UCSD-AML1 (cell line): ENCODE data around the gene LINC01488.

Experiments
- DNase-seq: peaks from one replicate; lab custom pipeline; 2025; ENCODE audit not compliant: unreplicated experiment; lab: John Stamatoyannopoulos, UW

LINC01488 gene

DNA sequence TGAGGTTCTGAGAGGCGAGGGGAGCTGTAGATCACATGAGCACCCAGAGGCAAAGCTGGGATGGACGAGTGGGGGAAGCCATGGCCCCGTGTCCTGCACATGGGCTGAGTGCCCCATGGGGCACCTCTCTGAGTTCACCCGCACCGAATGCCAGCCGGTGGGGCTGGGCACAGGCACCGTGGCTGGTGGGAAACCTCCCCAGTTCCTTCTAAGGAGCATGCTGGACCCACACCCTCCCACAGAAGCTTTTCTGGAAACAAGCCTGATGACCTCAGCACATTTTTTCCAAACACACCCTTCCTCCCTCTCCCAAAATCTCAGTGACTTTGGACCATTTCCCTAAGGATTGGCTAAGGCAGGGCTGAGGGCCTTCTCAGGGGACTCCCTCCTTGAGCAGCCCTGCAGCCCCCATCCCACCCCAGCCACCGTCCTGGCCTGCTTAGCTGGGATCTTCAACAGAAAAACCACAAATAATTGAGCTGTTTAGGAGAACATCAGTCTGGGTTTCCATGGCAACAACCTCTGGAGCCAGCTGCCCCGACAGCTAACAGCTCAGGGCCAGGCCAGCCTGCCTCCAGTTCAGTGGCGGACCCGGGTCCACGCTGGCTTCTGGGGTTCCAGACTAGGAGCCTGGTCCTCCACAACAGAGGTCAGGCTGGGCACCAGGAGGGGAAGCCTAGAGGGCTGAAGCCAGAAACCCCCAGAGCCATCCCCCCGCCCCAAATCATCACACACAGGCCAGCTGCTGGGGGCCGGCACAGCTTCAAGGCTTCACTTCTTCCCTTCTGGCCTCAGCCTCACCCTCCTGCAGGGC is 18.1 kb upstream of the LINC01488 start:
- DNase-seq: no peak

GRCh38 chr11:69463995-69464960 is 17.2 kb upstream of the LINC01488 start:
- no peak for DNase-seq

DNA sequence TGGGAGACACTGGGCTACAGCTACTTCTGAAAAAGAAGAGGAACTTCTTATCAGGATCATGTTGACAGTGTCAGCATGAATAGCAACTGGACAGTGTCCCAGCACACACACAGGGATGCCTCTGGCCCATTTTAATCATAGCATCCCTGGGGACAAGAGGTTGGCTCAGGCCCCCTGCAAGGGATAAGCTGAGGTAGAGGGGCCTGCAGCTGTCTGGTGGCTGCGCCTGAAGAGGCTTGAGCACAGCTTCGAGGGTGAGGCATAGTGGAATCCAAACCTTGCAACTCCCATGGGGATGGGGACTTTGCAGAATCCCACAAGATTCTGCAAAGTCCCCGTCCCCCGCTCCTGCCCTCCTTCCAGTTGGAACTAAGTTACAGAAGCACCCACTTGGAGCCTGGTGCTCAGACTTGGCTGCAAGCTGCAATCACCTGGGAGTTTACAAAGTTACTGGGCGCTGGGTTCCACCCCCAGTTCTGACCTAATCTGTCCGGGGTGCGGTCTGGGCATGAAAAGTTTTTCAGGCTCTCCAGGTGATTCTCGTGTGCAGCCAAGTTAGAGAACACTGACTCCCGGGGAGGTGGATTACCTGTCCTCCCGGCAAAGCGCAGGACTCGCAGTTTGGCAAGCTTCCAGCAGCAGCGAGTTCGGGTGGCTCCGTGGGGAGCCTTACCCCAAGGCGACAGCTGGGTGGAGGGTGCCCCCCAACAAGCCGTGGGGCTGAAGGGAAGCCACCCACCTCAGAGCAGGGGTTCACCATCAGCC is 16.0 kb upstream of the LINC01488 start:
- DNase-seq: no peak

GRCh38 chr11:69466039-69466438 is 15.4 kb upstream of the LINC01488 start:
- no peak for DNase-seq

DNA sequence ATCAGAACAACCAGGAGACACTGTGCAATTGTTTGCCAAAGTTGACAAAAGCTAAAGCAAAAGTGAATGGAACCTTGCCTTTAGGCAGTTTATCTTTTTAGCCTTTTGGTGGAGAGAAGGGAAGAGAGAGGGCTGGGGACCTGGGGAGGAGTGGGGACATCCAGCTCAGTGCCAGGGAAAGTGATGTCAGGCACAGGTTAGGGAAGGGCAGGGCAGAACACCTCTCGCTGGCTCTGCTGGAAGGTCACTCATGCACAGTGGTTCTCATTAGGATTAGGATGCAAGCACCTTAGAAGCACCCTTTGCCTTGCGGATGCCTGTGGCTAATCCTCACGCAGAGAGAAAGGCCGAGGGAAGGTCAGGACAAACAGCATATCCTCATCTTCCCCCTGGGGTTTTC is 14.3 kb upstream of the LINC01488 start:
- DNase-seq: no peak

GRCh38 chr11:69467646-69468045 is 13.8 kb upstream of the LINC01488 start:
- DNase-seq: no peak

- DNase-seq: no peak
These were observed 13.2 kb upstream of the LINC01488 start for GRCh38 chr11:69468221-69468620.

GRCh38 chr11:69468911-69469885 is 12.3 kb upstream of the LINC01488 start:
- no peak for DNase-seq

DNA sequence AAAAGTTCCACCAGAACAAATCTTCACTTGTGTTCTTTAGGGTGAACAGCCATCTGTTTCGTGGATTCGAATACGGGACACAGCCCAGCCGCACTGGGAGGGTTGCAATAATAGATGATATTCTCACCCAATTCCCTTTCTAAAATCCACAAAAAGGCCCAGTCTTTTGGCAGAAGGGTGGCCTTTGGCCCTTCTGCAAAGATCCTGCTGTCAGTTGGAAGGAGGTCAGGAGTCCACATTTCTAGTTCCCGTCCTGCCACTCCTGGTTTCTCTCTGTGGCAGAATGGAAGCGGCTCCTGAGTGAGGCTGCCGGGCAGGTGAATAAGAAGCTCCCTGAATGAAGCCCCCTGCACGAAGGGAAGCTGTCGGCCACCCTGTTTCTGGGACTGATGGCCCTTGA is 11.2 kb upstream of the LINC01488 start:
- DNase-seq: no peak

GRCh38 chr11:69470793-69471728 is 10.4 kb upstream of the LINC01488 start:
- no peak for DNase-seq

- DNase-seq: no peak
These were observed 9.5 kb upstream of the LINC01488 start for GRCh38 chr11:69471729-69472540.

DNA sequence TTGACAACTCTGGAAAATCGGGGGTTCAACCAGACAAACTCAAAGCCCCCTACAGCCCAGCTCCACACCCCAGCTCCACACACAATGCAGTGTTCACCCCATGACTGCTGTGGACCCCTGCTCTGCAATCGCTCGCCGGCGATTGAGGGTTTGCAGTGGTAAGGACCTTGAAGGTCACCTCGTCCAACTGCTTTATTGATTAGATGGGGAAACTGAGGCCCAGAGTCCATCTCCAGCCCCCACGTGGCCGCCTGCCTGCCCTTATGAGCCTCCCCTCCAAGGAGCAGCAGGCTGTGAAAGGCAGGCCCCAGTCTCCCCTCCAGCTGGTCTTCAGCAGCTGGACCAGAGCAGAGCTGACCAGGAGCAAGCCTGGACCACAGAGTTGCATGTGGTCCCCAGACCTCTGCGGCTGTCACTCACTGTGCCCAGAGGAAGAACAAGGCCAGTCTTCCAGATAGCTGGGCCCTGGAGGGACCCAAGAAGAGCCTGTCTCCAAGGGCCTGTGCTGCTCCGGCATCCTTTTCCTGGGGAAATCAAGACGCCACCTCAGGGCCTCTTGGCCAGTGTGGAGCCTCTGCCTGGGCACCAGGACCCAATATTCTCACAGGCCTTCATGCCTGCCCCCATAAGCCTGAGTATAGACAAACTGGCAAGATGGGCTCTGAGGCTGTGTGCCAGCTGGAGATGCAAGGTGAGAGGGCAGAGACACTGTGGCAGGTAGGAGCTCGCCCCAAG is 8.8 kb upstream of the LINC01488 start:
- DNase-seq: no peak

DNA sequence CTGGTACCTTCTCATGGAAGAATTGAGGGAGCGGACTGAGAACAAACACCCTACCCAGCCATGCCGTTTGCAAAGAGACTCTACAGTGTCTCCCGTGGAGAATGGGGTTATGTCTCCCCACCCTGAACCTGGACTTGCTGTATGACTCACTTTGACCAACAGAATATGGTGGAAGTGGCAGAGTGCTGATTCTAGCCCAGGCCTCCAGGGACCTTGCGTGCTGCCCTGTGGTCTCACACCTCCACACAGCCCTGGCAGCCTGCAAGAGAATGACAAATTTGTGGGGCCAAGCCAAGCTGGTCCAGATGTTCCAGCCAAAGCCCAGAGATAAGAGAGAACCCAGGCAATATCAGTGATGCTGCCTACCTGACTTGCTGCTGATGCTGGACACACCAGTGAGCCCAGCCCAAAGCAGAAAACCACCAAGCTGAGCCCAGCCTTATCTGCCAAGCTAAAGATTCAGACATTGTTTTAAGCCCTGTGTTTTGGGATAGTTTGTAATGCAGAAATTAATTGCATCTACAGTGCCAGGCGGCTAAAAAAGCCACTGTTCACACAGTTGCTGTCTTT is 8.1 kb upstream of the LINC01488 start:
- no peak for DNase-seq

- no peak for DNase-seq
These were observed 6.7 kb upstream of the LINC01488 start for GRCh38 chr11:69474736-69475135.

GRCh38 chr11:69475141-69475865 is 6.2 kb upstream of the LINC01488 start:
- no peak for DNase-seq

DNA sequence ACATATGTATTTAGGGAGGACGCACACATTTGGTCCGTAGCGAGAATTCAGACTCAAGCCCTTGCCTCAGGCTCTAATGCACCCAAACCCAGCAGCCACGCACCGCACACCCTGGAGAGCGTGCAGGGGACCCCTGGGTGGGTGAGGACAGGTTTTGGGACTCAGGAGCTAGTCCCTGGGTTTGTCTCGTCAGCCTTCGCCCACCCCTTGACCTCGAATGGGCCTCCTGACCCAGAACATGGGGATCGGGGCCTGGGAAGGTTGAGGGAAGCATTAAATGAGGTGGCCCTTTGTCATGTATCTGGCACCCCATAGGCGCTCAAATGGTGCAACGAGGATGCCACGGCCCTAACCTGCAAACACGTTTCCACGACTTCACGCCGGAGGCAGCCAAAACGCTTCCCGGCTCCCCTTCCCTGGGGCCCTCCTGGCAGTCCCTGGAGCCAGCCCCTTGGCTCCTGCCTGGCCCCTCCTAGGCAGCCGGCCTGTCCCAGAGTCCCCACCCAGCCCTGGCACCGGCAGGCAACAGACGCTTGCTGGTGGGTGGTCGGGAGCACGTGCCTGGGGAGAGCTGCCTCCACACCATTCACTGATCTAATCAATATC is 5.5 kb upstream of the LINC01488 start:
- no peak for DNase-seq
